Epithelial cell of esophagus (primary cell): ENCODE data around the gene SLC16A6.
"Not testable (repeated sequence)": the region's sequence is repeated elsewhere in the genome, so short reads cannot be mapped to it uniquely, and the experiment has no call there.

Experiments
- DNase-seq: peaks from one replicate; pipeline ENCODE4 v3.0.0; 2010; ENCODE audit warnings: low read depth
- H3K4me3 ChIP-seq: 2 replicates; pipeline ENCODE4 v1.5.1; 2011; ENCODE audit warnings: mild to moderate bottlenecking, low read length, control low read depth
- CTCF ChIP-seq: IDR thresholded peaks from 2 replicates; pipeline ENCODE4 v1.5.1; 2011; ENCODE audit warnings: low read depth, mild to moderate bottlenecking, low read length, control low read depth, inconsistent platforms; ENCODE audit not compliant: insufficient read depth; ENCODE audit errors: missing control alignments

SLC16A6 gene

GRCh38 chr17:68310152-68310551, 19.2 kb upstream of the SLC16A6 start:
- TF ChIP-seq CTCF, result no peak
- no peak overlapping the region for H3K4me3 ChIP-seq
- no peak for DNase-seq

- DNase-seq, H3K4me3 ChIP-seq: not testable (repeated sequence)
Measured at GRCh38 chr17:68309066-68309670, 18.2 kb upstream of the SLC16A6 start.

- DNase-seq, H3K4me3 ChIP-seq: not testable (repeated sequence)
Measured at GRCh38 chr17:68308486-68308885, 17.6 kb upstream of the SLC16A6 start.

- TF ChIP-seq CTCF, result no peak
- no peak for DNase-seq
- no peak overlapping the region for H3K4me3 ChIP-seq
Measured at GRCh38 chr17:68307443-68307842, 16.5 kb upstream of the SLC16A6 start.

- H3K4me3 ChIP-seq, result no peak overlapping the region
- TF ChIP-seq CTCF, result no peak
- DNase-seq, result no peak
Measured at GRCh38 chr17:68306819-68307218, 15.9 kb upstream of the SLC16A6 start.

- DNase-seq, result no peak
- H3K4me3 ChIP-seq, result no peak overlapping the region
- TF ChIP-seq CTCF, result no peak
Measured at GRCh38 chr17:68305142-68305541, 14.2 kb upstream of the SLC16A6 start.

GRCh38 chr17:68304706-68305105, 13.8 kb upstream of the SLC16A6 start:
- DNase-seq, result no peak
- no peak for TF ChIP-seq CTCF

DNA sequence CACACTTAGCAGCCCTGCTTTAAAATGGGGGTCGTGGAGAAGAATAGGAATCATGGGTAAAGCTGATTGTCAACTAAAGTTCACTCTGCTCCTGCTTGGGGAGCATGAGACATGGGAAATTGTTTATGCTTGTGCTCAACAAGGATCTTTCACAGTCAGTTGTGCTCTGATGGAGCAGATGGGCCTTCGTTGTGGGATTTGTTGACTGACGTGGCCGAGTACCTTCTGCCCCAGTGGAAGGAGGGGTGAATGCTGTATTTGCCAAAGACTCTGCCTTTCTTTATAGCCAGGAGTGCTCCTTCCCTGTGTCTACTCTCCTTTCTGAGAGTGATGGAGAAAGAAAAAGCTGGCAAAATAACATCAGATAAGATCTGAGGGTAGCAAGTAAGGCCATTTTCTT, 11.7 kb upstream of the SLC16A6 start:
- no peak for TF ChIP-seq CTCF
- no peak overlapping the region for H3K4me3 ChIP-seq
- no peak for DNase-seq

More at GRCh38 chr17:68304706-68305105, 13.8 kb upstream of the SLC16A6 start:
- H3K4me3 ChIP-seq, result no peak overlapping the region
